Tongue (tissue), 3 donors: ENCODE measurements around the gene COL4A1. TPM values are rescaled to one million over a fixed set of nuclear protein-coding genes. Genes with fewer than 3 reads are reported as not detected.

Experiments
- DNase-seq: peaks from one replicate; pipeline ENCODE4 v3.0.0-alpha.2; 2015
- small RNA-seq: library from RNA; depleted of rRNA; stranded (forward); fragments of <200 nt; gene quantifications from one replicate; pipeline ENCODE3, GENCODE V24; 2014; ENCODE audit warnings: low replicate concordance
- total RNA-seq: library from RNA; depleted of rRNA; stranded (reverse); fragments of >200 nt; gene quantifications from one replicate; pipeline ENCODE4 v1.2.3, GENCODE V29; 2014

COL4A1 gene
- total RNA-seq, 1 donor from 2014 or later = 1,052 TPM

DNA sequence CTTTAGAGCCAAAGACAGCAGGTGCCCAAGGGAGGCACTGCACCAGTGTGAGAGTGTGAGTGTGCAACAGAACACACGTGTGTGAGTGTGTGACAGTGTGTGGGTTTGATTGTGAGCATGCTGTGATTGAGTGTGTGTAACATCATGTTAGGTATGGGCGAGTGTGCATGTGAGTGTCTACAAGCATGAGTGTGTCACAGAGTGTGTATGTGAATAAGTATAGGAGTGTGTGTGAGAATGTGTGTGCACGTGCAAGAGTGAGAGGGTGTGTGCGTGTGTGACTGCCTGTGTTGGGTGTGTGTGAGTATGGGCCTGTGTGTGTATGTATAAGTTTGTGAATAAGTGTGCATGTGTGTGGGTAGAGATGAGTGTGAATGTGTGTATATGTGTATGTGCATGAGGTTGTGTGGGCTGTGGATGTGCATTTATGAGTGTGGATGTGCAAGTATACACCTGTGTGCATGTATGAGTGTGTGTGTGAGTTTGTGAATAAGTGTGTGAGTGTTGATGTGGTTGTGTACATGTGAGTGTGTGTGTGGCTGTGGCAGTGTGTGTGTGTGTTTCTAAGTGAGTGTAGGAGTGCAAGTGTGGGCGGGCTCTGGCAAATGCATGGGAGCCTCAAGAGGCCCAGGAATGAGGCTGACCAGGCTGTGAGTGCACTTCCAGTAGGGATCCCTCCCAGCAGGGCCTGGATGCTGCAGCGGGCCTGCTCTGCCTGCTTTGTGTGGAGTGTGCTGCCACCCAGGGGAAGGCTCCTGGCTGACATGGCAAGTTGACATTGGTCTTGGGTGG, 198.4 kb downstream of the COL4A1 start:
- peak; percentile 85 for DNase-seq

DNA sequence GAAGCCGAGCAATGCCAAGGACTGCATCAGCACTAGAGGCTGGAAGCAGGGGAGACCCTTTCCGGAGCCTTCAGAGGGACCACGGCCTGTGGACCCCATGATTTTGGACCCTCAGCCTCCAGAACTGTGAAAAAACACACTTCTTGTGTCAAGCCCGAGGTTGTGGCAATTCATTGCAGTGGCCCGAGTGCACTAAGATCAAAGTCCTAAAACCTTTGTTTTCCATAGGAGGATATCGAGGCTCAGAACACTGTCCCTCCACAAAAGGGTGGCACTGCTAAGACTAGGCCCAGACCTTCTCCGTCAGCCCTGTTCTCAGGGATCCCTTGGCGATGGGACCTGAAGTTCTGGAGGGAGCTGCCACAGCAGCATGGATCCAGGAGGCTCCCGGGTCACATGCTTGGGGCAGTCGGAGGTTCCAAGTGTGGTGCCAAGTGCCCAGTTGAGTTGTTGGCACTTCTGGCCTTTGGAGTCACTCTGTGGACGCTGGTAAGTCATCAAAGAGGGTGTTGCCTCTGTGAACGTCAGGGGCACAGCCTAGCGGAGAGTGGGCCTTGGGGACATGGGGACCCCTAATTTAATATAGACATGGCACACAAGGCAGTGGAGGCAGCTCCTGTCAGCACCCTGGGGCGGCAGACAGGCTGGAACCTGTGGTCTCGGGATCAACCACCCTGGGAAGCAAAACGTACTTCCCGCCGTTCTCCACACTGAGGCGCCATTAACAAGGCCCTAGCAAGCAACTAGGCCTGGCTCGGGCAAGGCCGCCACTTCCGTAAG, 199.2 kb downstream of the COL4A1 start:
- DNase-seq = no peak

DNA sequence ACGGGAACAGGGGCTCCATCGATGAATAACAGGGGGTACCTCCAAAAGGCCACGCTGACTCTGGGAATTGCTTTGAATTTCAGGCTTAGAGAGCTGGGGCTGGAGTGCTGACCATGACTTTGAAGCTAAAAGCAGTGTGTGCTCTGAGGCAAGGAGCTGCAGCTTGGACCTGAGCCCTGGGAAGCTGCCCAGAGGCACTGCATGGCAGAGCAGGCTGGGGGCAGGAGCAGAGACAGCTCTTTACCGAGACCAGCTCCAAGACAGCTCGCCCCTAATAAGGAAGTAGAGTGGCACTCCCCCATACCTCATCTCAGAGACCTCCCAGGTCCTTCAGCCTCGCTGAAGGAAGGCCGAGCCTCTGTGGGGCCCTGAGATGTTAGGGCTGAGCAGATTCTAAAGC, 200.2 kb downstream of the COL4A1 start:
- DNase-seq = peak; percentile 41

DNA sequence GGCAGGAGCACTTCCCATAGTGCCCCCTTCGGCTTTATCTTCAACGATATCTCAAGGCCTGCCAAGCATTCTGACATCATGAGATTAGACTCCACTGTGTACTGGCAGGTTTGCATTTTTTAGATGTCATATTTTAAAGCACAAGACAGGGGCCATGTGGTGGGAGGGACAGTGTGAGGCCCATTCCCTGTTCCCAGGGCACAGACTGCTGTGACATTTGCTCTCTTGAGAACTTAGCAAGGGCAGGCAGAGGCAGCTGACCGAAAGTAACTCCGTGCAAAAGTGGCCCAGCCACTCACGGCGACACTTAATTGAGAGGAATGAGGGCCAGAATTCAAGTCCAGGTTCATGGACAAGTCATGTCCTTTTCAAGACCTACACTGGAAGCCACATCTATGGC, 201.8 kb downstream of the COL4A1 start:
- no peak for DNase-seq

DNA sequence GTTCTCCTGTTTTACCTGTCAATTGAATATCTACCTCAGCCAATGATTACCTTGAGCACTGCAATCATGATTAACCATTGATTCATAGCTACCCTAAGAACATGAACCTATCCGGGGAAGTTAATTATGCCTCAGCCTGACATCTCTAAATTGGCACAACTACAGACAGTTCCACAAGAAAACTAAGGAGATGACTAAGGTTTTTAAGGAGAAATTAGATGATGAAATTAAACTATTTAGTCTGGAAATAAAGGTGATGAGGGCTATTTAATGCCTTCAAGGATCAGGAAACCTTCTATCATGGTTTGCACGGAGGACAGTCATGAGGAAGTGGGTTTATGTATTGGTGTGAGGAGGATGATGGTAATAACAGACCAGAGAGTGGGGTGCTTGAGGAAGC, 203.4 kb downstream of the COL4A1 start:
- no peak for DNase-seq

DNA sequence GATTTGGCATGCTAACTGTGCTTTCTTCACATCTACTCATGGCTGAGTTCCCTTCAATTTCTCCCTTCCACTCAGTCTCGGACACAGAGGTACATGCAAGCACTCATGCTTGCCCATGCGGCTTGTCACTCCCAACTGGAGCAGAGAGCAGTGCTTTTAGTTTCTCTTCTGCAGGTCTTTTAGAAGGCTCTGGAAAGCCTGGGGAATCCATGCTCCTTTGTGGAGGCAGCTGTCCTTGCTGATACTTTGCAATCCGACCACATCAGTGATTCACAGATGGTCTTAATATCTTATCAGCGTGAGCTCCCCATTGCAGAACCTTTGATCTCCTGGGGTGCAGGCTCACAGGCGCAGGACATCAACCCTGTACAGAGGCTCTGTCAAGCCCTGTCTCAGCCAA, 203.9 kb downstream of the COL4A1 start:
- no peak for DNase-seq

DNA sequence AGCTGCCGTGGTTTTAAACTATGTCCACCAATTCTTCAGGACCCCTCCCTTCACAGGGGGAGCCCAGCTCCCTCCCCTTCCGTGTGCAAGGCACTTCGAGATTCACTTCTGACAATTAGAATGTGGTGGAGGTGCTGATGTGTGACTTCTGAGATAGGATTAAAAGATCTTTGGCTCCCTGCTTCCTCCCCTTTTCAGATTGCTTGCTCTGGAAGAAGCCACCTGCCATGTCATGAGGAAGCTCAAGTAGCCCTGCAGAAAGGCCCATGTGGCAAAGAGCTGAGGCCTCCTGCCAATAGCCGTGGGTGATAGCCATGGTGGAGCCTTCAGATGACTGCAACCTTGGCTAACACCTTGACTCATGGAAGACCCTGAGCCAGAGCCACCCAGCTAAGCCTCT, 204.9 kb downstream of the COL4A1 start:
- DNase-seq = no peak

DNA sequence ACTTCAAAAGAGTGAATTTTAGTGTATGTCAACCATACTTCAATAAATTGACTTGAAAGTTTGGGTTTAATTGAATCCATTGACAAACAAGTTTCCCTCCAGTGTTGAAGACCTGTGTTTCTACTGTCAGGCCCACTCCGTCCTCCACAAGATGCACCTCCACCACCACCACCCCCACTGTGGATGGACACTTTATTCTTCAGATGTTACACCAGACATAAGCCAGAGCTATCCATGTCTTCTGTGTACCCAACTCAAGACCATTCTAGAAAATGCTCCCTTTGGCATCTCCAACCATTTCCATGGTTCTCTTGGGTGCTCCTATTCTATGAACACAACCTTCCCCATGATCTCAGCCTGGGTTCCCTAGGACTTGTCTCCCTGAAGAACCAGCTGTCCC, 207.0 kb downstream of the COL4A1 start:
- no peak for DNase-seq

Small RNAs within 50 kb of the gene (small RNA-seq; reads per million reads assigned to genes)
- not detected for gene MIR8073

Other genes with a start within 250 kb of the COL4A1 start
- gene COL4A2, start 127 bp upstream of the COL4A1 start, total RNA-seq = 785 TPM